G401.6 (cell line): ENCODE measurements around the gene PPP1R16B.

ENCODE experiments used
- FAIRE-seq: peaks from 2 replicates; lab custom pipeline; 2012; peaks lifted over from hg19 to GRCh38; lab: Jason Lieb, UNC

PPP1R16B gene

GRCh38 chr20:38877483-38877882, 72.0 kb downstream of the PPP1R16B start:
- FAIRE-seq = no peak

- FAIRE-seq = no peak
Observed at GRCh38 chr20:38878866-38879265, 73.4 kb downstream of the PPP1R16B start.

GRCh38 chr20:38880952-38881735, 75.6 kb downstream of the PPP1R16B start:
- FAIRE-seq = no peak

- FAIRE-seq = no peak
Observed at GRCh38 chr20:38881806-38882440, 76.4 kb downstream of the PPP1R16B start.

- FAIRE-seq = no peak
Observed at GRCh38 chr20:38882600-38882999, 77.1 kb downstream of the PPP1R16B start.

GRCh38 chr20:38883081-38883980, 77.8 kb downstream of the PPP1R16B start:
- FAIRE-seq = no peak

- FAIRE-seq = no peak
Observed at GRCh38 chr20:38883981-38884733, 78.7 kb downstream of the PPP1R16B start.

- no peak for FAIRE-seq
Observed at GRCh38 chr20:38885357-38885756, 79.9 kb downstream of the PPP1R16B start.

- FAIRE-seq = no peak
Observed at GRCh38 chr20:38888059-38888831, 82.7 kb downstream of the PPP1R16B start.

- FAIRE-seq = no peak
Observed at GRCh38 chr20:38889050-38889449, 83.6 kb downstream of the PPP1R16B start.

GRCh38 chr20:38889792-38890496, 84.4 kb downstream of the PPP1R16B start:
- FAIRE-seq = no peak

- FAIRE-seq = no peak
Observed at GRCh38 chr20:38890497-38890818, 85.0 kb downstream of the PPP1R16B start.

- FAIRE-seq = no peak
Observed at GRCh38 chr20:38892091-38892981, 86.8 kb downstream of the PPP1R16B start.

GRCh38 chr20:38893056-38893564, 87.6 kb downstream of the PPP1R16B start:
- no peak for FAIRE-seq

- no peak for FAIRE-seq
Observed at GRCh38 chr20:38893565-38894090, 88.1 kb downstream of the PPP1R16B start.

- FAIRE-seq = no peak
Observed at GRCh38 chr20:38894091-38894847, 88.8 kb downstream of the PPP1R16B start.

GRCh38 chr20:38895098-38895949, 89.8 kb downstream of the PPP1R16B start:
- FAIRE-seq = no peak
